Esophagus squamous epithelium (tissue), 4 donors: ENCODE data around the gene GNPAT.

Experiments used
- POLR2A ChIP-seq, 4 donors: fragments of 450-650 bp; IDR thresholded peaks; one replicate each; pipeline ENCODE4 v1.6.1; 2017; ENCODE audit warnings: antibody characterized with exemption in 4 of 4, mild to moderate bottlenecking in 4 of 4, moderate library complexity in 3 of 4
- TF ChIP-seq, protein P1 (sequence below), 6 experiments: fragments of 450-650 bp in 4 of 6; fragments of 200-600 bp in 2 of 6; sonication (generic) in 2 of 6; IDR thresholded peaks; one replicate each; pipeline ENCODE4 v1.5.1; 2016 to 2019; ENCODE audit warnings: antibody characterized with exemption in 6 of 6, mild to moderate bottlenecking in 4 of 6, moderate library complexity in 4 of 6

- TF ChIP-seq, protein P1, sequence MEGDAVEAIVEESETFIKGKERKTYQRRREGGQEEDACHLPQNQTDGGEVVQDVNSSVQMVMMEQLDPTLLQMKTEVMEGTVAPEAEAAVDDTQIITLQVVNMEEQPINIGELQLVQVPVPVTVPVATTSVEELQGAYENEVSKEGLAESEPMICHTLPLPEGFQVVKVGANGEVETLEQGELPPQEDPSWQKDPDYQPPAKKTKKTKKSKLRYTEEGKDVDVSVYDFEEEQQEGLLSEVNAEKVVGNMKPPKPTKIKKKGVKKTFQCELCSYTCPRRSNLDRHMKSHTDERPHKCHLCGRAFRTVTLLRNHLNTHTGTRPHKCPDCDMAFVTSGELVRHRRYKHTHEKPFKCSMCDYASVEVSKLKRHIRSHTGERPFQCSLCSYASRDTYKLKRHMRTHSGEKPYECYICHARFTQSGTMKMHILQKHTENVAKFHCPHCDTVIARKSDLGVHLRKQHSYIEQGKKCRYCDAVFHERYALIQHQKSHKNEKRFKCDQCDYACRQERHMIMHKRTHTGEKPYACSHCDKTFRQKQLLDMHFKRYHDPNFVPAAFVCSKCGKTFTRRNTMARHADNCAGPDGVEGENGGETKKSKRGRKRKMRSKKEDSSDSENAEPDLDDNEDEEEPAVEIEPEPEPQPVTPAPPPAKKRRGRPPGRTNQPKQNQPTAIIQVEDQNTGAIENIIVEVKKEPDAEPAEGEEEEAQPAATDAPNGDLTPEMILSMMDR (IDR thresholded peaks at IDR 0.05), result no peak
- TF ChIP-seq POLR2A (IDR thresholded peaks at IDR 0.05), result no peak
Measured at GRCh38 chr1:231260351-231260750, 19.3 kb downstream of the GNPAT start.
